GM12878 (cell line): ENCODE measurements around the gene TCEAL4. TPM values are rescaled to one million over a fixed set of nuclear protein-coding genes. Genes with fewer than 3 reads are reported as not detected.

Experiments used
- ATAC-seq: fragments of 200-7000 bp; cut with Tn5 transposase; 3 replicates; pipeline ENCODE4 v1.9.1; 2020; ENCODE audit warnings: mild to moderate bottlenecking, moderate library complexity
- BruUV-seq: library from RNA; stranded (reverse); fragments of 400-500 nt; replicated peaks from 2 replicates; lab custom pipeline; 2021; lab: Mats Ljungman, UMichigan
- CTCF ChIA-PET: fragments of 300-600 bp; sonication (Branson Sonifier 250); formaldehyde crosslinking; extraction: SDS; loops from one replicate; lab custom pipeline; 2021; ENCODE audit warnings: inconsistent platforms; lab: Yijun Ruan, JAX
- POLR2A ChIA-PET: fragments of 350-600 bp; formaldehyde crosslinking; extraction: SDS; loops from one replicate; lab custom pipeline; 2021; ENCODE audit warnings: inconsistent platforms; lab: Charles Lee
- RAD21 ChIA-PET: fragments of 300-600 bp; sonication (Branson Sonifier 250); formaldehyde crosslinking; loops from one replicate; lab custom pipeline; 2023; ENCODE audit warnings: antibody characterized with exemption; ENCODE audit not compliant: unreplicated experiment; lab: Charles Lee
- SMC1A ChIA-PET: fragments of 300-600 bp; sonication (Branson Sonifier 250); formaldehyde crosslinking; loops from one replicate; lab custom pipeline; 2023; ENCODE audit not compliant: unreplicated experiment, uncharacterized antibody; lab: Charles Lee
- DNase-seq: peaks from one replicate; pipeline ENCODE4 v3.0.0-alpha.2; 2011; ENCODE audit warnings: low read depth, low spot score
- FAIRE-seq: peaks from 3 replicates; lab custom pipeline; 2011; peaks lifted over from hg19 to GRCh38; lab: Jason Lieb, UNC
- H2AFZ ChIP-seq: 2 replicates; pipeline ENCODE4 v1.6.0; 2011; ENCODE audit warnings: low read depth, low read length, control low read depth; ENCODE audit not compliant: control insufficient read depth
- H3K27ac ChIP-seq: 2 replicates; pipeline ENCODE4 v1.5.1; 2011; ENCODE audit warnings: control low read depth; ENCODE audit not compliant: control insufficient read depth, insufficient read depth
- H3K27me3 ChIP-seq, 2 experiments: replicated peaks in 1 of 2; 2 replicates each; pipeline versions ENCODE4 v1.6.0 to v1.6.1; 2011; ENCODE audit warnings: low read length in 1 of 2; ENCODE audit not compliant: control insufficient read depth in 2 of 2, insufficient read depth in 2 of 2
- H3K36me3 ChIP-seq, 2 experiments: 2 replicates each; pipeline ENCODE4 v1.5.1; 2011; ENCODE audit warnings: low read length in 1 of 2; ENCODE audit not compliant: control insufficient read depth in 2 of 2, insufficient read depth in 2 of 2
- H3K4me1 ChIP-seq: 2 replicates; pipeline ENCODE4 v1.6.1; 2011; ENCODE audit warnings: mild to moderate bottlenecking, low read length, moderate library complexity, mixed read lengths; ENCODE audit not compliant: control insufficient read depth, insufficient read depth
- H3K4me2 ChIP-seq: 2 replicates; pipeline ENCODE4 v1.6.0; 2011; ENCODE audit warnings: control low read depth; ENCODE audit not compliant: control insufficient read depth, insufficient read depth
- H3K4me3 ChIP-seq: fragments of 200-600 bp; sonication (generic); 2 replicates; pipeline ENCODE4 v1.5.1; 2016
- H3K79me2 ChIP-seq: 2 replicates; pipeline ENCODE4 v1.6.0; 2011; ENCODE audit warnings: low read length; ENCODE audit not compliant: control insufficient read depth, insufficient read depth
- H3K9ac ChIP-seq: 2 replicates; pipeline ENCODE4 v1.8.0; 2011; ENCODE audit warnings: low read length, control low read depth, mixed read lengths; ENCODE audit not compliant: control insufficient read depth, insufficient read depth
- H3K9me3 ChIP-seq: replicated peaks from 3 replicates; pipeline ENCODE4 v1.5.1; 2011; ENCODE audit warnings: mild to moderate bottlenecking, low read length; ENCODE audit not compliant: control insufficient read depth, insufficient read depth
- H4K20me1 ChIP-seq: 2 replicates; pipeline ENCODE4 v1.6.0; 2011; ENCODE audit not compliant: control insufficient read depth, insufficient read depth
- CHD2 ChIP-seq: IDR thresholded peaks from 2 replicates; pipeline ENCODE4 v1.6.1; 2011; ENCODE audit warnings: low read depth, low read length, improper control_type of control experiment, borderline replicate concordance
- KDM1A ChIP-seq: fragments of 200-600 bp; sonication (generic); IDR thresholded peaks from 2 replicates; pipeline ENCODE4 v1.6.1; 2016; ENCODE audit warnings: borderline replicate concordance
- POLR2AphosphoS2 ChIP-seq: IDR thresholded peaks from 2 replicates; pipeline ENCODE4 v1.6.1; 2011; ENCODE audit warnings: low read depth, mild to moderate bottlenecking, low read length, improper control_type of control experiment, moderate library complexity
- RFX5 ChIP-seq: IDR thresholded peaks from 2 replicates; pipeline ENCODE4 v1.6.1; 2011; ENCODE audit warnings: low read depth, low read length, improper control_type of control experiment
- SKIL ChIP-seq: fragments of 450-650 bp; IDR thresholded peaks from 2 replicates; pipeline ENCODE4 v1.6.1; 2017; ENCODE audit warnings: mild to moderate bottlenecking, low read depth, inconsistent platforms; ENCODE audit not compliant: poor library complexity, severe bottlenecking
- SREBF2 ChIP-seq: IDR thresholded peaks from 2 replicates; pipeline ENCODE4 v1.6.1; 2012; ENCODE audit warnings: mild to moderate bottlenecking, low read length
- SRF ChIP-seq, 2 experiments: IDR thresholded peaks; 2 replicates each; pipeline ENCODE4 v1.6.1; 2011; ENCODE audit warnings: low read depth in 2 of 2, low read length in 2 of 2, mild to moderate bottlenecking in 1 of 2, moderate library complexity in 1 of 2
- ZNF207 ChIP-seq: fragments of 450-650 bp; IDR thresholded peaks from 2 replicates; pipeline ENCODE4 v1.6.1; 2014; ENCODE audit warnings: antibody characterized with exemption, mild to moderate bottlenecking, borderline replicate concordance
- ZNF24 ChIP-seq: fragments of 450-650 bp; IDR thresholded peaks from 2 replicates; pipeline ENCODE4 v1.6.1; 2017; ENCODE audit warnings: antibody characterized with exemption, mild to moderate bottlenecking
- WGBS: methylation state at CpG from one replicate; pipeline ENCODE4 v1.1.6; 2016; ENCODE audit warnings: low lambda C conversion rate; ENCODE audit not compliant: insufficient replicate concordance, insufficient coverage; ENCODE audit errors: missing lambda C conversion rate; 5-methylcytosine and 5-hydroxymethylcytosine counted together
- in situ Hi-C: fragments of 300-500 bp; cut with MboI; formaldehyde crosslinking; loops from 9 replicates; pipeline ENCODE4 v1.14.3; 2018; ENCODE audit warnings: mixed read lengths
- intact Hi-C: fragments of 100-400 bp; cut with micrococcal nuclease; formaldehyde crosslinking; loops from one replicate; pipeline ENCODE4 v1.14.2; 2022; ENCODE audit not compliant: unreplicated experiment
- polyA plus RNA-seq, 11 experiments: library from polyadenylated mRNA; depleted of rRNA in 4 of 11; unstranded in 6 of 11; stranded (reverse) in 5 of 11; fragments of >200 nt; fragmentation: Nextera tagmentation in 4 of 11; fragmentation: Illumina TruSeq in 1 of 11; extraction: Ambion mirVana in 4 of 11; extraction: Trizol in 1 of 11; gene quantifications; 1 replicate in 1 of 11; 2 replicates in 10 of 11; pipeline versions ENCODE4 v1.2.1 to v1.2.3, GENCODE V29; 2011 to 2016; ENCODE audit warnings: inconsistent platforms in 2 of 11, missing spikeins in 2 of 11, low read depth in 1 of 11
- total RNA-seq, 4 experiments: library from RNA; depleted of rRNA in 3 of 4; stranded (reverse); fragments of >200 nt in 3 of 4; fragmentation: Illumina TruSeq in 1 of 4; extraction: Trizol in 1 of 4; gene quantifications; 2 replicates each; pipeline versions ENCODE4 v1.2.1 to v1.2.3, GENCODE V29; 2013 to 2021

TCEAL4 gene
- total and polyA plus RNA-seq, 10 of the 15 experiments (the other 5 are each of a cell fraction or from before 2014, with no cell fraction given): 9.6 to 63.8 (median 32.1) TPM

DNA sequence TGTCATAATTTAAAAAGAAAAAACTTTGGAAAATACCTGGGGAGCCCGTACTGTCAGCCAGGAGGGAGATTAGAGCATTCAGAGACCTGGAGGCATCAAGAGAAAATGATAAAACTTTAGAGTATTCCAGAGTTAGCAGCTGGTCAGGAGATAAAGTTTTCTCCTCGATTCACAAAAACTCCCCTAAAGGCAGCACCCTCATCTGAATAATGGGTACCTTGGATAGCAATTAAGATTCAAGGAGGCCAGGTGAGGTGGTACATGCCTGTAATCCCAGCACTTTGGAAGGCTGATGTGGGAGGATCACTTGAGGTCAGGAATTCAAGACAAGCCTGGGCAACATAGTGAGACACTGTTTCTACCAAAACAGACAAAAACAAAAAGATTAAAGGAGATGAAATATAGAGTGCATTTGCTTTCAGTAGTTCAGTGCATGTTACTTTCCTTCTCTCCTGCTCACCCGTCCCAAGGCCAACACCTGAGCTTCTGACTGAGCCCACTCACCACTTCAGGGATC is 47.4 kb upstream of the TCEAL4 start:
- H3K36me3 ChIP-seq: no peaks in the 10 kb centered on the region
- ATAC-seq (no peak), DNase-seq (no peak), FAIRE-seq (no peak)
- H3K4me3 ChIP-seq: no peak overlapping the region
- BruUV-seq: no TSS peak
- no peak overlapping the region for H3K9ac ChIP-seq
- ChIA-PET SMC1A (no interaction called here), RAD21 (interaction anchor here (0.5 kb wide), 1 partner anchor 131 kb away, joined by 4 read pairs; no protein-coding TSS in a partner anchor), CTCF (no interaction called here), POLR2A (no interaction called here)
- no peak overlapping the region for H3K27ac ChIP-seq
- H3K4me1 ChIP-seq: no peaks in the 10 kb centered on the region
- 52% methylated on average over 3 of the region's 3 CpGs for WGBS
- H3K4me2 ChIP-seq: no peak overlapping the region
- no peak overlapping the region for H2AFZ ChIP-seq
- no peaks in the 10 kb centered on the region for H4K20me1 ChIP-seq
- intact Hi-C loops: loop anchor here (10.0 kb wide), 1 partner anchor 597 kb away; no protein-coding TSS in a partner anchor
- no peaks in the 10 kb centered on the region for H3K9me3 ChIP-seq
- H3K27me3 ChIP-seq: no peaks in the 10 kb centered on the region
- no peak for TF ChIP-seq CHD2
- no peak for TF ChIP-seq POLR2AphosphoS2
- no peak for TF ChIP-seq RFX5
- no peak for TF ChIP-seq SKIL
- no peak for TF ChIP-seq SREBF2
- no peak for TF ChIP-seq ZNF24
- TF ChIP-seq ZNF207: no peak
- no peak for TF ChIP-seq KDM1A
- no peak for TF ChIP-seq SRF (IDR thresholded peaks at IDR 0.05; ENCODE audit: low read depth in 2 of 2, low read length in 2 of 2)
- in situ Hi-C loops: no loop called here
- no peaks in the 10 kb centered on the region for H3K79me2 ChIP-seq
